IPS-18c (cell line): ENCODE data around the gene ERBIN.
"Not testable (repeated sequence)": the region's sequence is repeated elsewhere in the genome, so short reads cannot be mapped to it uniquely, and the experiment has no call there.

Source experiments
- H3K4me3 ChIP-seq: 2 replicates; pipeline ENCODE4 v1.7.0; 2013; ENCODE audit warnings: low read depth, mild to moderate bottlenecking, low read length, moderate library complexity; ENCODE audit not compliant: insufficient read depth
- H3K9me3 ChIP-seq: one replicate; pipeline ENCODE4 v1.6.1; 2013; ENCODE audit warnings: mild to moderate bottlenecking, low read length, moderate library complexity; ENCODE audit not compliant: control insufficient read depth, insufficient read depth

Gene ERBIN

GRCh38 chr5:65913519-65913918, 12.9 kb upstream of the ERBIN start:
- Histone ChIP-seq H3K9me3 (peaks cover 2% of the 10 kb centered on the region), H3K4me3 (no peak overlapping the region)

DNA sequence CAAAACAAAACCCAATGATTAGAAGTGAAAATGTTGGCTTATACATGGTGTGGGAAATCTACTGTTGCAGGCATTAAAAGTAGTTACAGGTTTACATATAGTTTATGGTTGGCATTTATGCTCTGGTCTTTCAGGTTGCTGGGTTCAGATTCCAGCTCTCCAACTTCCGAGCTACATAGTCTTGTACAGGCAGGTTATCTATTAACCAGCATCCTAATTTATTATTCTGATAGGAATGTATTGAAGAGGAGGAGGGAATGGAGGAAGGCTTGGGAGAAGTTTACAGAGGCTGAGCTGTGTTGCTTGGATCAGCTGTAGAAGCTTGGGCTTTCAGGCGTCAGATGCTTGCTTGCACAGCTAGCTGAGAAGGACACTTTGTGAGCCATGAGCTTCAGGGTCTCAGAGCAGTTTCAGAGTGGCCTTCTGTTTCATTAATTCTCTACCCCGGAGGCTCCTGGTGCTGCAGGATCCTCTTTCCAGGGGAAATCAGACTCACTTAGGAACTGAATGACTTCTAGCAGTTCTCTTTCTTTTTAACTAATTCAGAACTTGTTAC, 11.7 kb upstream of the ERBIN start:
- peaks cover 2% of the 10 kb centered on the region for H3K9me3 ChIP-seq
- no peak overlapping the region for H3K4me3 ChIP-seq

DNA sequence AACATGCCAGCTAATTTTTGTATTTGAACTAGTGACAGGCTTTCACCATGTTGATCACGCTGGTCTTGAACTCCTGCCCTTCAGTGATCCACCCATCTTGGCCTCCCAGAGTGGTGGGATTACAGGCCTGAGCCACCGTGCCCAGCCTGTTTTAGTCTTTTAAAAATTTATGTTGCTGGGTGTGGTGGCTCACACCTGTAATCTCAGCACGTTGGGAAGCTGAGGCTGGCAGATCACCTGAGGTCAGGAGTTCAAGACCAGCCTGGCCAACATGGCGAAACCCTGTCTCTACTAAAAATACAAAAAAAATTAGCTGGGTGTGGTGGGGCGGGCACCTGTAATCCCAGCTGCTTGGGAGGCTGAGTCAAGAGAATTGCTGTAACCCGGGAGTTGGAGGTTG, 10.7 kb upstream of the ERBIN start:
- H3K9me3 ChIP-seq, H3K4me3 ChIP-seq: not testable (repeated sequence)

DNA sequence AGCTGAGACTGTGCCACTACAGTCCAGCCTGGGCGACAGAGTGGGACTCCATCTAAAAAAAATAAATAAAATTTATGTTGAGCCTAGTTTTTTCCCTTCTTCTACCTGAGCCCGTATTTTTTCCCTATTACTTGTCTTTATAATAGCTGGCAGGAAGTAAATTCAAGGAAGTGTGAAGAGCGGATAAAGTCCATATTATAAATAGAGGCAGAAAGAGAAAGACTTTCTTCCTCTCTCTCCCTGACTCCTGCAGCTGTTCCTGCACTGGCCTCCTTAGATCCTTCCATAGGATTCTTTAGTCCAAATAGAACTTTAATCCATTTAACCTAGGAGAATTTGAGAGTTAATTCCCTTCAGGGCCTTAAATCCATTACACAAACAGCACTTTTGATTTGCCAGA, 10.3 kb upstream of the ERBIN start:
- H3K9me3 ChIP-seq: peaks cover 2% of the 10 kb centered on the region

DNA sequence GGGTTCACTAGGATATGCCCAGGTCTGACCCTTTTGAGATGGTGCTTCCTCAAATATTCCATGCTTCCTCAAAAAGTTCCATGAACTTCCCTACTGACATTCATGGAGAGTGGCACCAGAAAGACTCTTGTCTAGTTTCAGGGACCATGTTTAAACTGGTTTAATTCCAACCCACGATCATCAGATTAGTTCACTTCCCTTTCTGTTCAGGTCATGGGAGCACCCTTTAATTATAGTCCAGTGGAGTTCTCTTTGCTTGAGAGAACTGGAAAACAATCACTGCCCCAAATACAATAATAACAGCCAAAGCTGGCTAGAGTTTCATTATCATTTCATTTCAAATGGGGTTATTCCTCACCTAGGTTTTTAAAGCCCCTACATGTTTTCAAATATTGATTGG, 9.7 kb upstream of the ERBIN start:
- Histone ChIP-seq H3K4me3 (no peak overlapping the region), H3K9me3 (peaks cover 2% of the 10 kb centered on the region)

More for the DNA sequence above, 10.3 kb upstream of the ERBIN start:
- H3K4me3 ChIP-seq: no peak overlapping the region

DNA sequence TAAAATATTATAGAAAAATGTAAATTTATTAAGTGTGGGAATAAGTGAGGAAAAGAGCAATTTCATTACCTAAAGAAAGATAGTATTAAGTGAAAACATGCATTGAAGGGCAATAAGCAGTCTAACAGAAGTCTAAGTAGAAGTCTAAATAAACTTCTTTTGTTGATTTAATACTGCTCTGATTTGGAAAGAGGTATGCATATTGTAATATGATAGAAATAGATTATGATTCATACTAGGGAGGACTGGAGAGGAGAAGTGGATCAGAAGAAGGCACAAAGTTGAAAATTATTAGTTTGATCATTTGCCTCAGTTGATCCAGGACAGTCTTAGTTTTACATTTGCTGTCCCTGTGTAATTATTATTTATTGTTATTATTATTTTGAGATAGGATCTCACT, 6.6 kb upstream of the ERBIN start:
- H3K4me3 ChIP-seq: no peak overlapping the region

DNA sequence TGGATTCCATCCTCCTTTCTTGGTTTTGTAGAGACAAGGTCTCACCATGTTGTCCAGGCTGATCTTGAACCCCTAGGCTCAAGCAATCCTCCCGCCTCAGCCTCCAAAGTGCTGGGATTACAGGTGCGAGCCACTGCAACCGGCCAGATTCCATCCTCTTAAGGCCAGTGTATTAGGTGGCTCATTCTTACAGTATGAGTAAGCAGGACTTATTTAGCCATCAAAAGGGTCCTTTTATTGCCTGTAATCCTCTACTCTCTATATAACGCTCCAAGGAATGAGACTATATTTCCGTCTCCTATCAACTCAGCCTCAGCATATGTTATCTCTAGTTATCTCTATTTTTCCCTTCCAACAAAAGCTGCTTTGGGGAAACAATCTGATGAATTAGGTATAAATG, 3.0 kb upstream of the ERBIN start:
- Histone ChIP-seq H3K4me3 (no peak overlapping the region), H3K9me3 (peaks cover 2% of the 10 kb centered on the region)

More for the DNA sequence above, 6.6 kb upstream of the ERBIN start:
- H3K9me3 ChIP-seq: peaks cover 2% of the 10 kb centered on the region

GRCh38 chr5:65924366-65925043, 1.9 kb upstream of the ERBIN start:
- Histone ChIP-seq H3K4me3 (peak overlapping the region; percentile 96), H3K9me3 (peaks cover 2% of the 10 kb centered on the region)

GRCh38 chr5:65925044-65925600, 1.3 kb upstream of the ERBIN start:
- peak overlapping the region; percentile 96 for H3K4me3 ChIP-seq
- peaks cover 2% of the 10 kb centered on the region for H3K9me3 ChIP-seq

- Histone ChIP-seq H3K4me3 (peak overlapping the region; percentile 98), H3K9me3 (peaks cover 2% of the 10 kb centered on the region)
These were observed 637 bp upstream of the ERBIN start for GRCh38 chr5:65925601-65926275.

DNA sequence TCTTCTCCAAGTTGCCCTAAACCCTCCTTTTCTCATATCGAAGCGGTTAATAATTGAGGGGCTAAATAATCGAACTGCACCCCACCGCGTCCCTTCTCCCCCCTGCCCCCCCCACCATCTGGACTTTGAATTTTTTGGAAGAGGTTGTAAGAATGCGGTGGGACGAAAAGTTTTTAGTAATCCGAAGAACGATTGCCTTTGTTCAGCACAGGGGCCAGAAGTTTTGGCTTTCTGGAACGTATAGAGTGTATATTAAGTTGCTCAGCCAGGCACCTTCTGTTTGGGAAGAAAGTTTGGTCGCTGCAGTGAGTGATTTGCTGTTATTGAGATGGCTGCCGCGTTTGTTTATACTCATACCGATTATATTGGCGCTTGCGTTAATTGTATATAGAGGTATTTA, 518 bp downstream of the ERBIN start:
- Histone ChIP-seq H3K9me3 (peaks cover 2% of the 10 kb centered on the region), H3K4me3 (peak overlapping the region; percentile 98)

GRCh38 chr5:65927503-65928321, 1.3 kb downstream of the ERBIN start:
- Histone ChIP-seq H3K9me3 (peaks cover 2% of the 10 kb centered on the region), H3K4me3 (peak overlapping the region; percentile 98)

DNA sequence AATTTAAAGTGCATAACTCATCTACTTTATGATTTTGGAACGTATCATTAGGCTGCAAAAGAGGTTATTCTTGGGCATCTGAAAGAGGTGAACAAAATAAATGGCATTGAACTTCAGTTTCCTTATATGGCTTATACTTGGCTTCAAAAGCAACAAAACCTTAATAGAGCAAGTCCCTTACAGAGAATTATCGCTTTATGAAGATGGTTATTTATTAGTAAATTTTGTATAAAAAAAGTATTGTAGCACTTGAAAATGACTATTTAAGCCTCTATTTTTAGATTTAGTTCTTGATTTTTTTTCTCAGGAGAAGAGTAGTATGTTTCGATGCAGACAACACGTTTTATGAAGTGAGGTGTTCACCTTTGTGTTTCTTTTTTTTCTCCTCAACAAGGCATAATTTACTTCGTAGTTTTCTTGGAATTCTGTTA, 2.0 kb downstream of the ERBIN start:
- H3K9me3 ChIP-seq: peaks cover 2% of the 10 kb centered on the region
- H3K4me3 ChIP-seq: peak overlapping the region; percentile 98

DNA sequence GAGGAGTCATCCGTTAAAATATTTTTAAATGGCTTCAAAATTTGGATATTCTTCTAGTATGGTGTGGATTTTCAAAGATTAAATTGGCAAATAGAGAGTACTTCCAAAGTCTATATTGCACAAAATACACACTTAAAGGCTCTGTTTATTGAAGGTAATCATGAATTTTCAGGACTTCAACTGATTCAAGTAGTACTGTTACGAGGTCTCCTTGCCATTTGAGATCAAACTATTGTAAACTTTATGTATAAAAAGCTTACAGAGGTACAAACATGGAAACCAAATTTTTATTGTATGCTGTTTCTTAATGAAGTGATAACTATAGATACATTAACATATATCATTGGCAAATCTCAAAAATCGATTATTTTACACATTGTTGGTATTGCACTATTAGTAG, 2.5 kb downstream of the ERBIN start:
- H3K9me3 ChIP-seq: peaks cover 2% of the 10 kb centered on the region
- H3K4me3 ChIP-seq: no peak overlapping the region

DNA sequence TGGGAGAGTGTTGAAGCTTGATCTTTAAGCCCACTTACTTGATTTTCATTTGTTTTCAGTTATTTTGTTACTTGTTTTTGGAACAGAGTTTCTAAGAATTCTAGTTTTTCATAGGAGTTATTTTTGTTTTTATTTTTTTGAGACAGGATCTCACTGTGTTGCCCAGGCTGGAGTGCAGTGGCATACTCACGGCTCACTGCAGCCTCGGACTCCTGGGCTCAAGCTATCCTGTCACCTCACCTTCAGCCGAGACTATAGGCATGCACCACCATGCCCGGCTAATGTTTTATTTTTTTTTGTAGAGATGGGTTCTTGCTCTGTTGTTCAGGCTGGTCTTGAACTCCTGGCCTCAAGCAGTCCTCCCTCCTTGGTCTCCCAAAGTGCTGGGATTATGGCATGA, 6.3 kb downstream of the ERBIN start:
- no peak overlapping the region for H3K4me3 ChIP-seq
- no peaks in the 10 kb centered on the region for H3K9me3 ChIP-seq

DNA sequence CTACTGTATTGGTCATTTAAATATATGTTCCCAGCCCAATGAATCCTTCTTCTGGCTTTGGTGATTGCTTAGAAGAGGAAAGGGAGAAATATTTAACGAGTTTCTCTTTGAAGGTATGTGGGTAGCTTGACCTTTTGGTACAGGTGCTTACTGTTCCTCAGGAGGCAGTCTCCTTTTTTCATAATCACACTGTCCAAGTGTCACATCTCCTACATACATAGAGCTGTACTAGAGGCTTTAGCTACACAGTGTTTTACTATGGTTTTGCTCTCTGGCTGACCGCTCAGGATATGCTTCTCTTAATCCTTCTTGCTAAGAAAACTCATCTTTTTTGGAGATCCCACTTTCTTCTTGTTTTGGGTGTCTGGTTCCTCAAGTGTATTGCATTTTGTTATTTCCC, 6.9 kb downstream of the ERBIN start:
- H3K4me3 ChIP-seq: no peak overlapping the region
- H3K9me3 ChIP-seq: no peaks in the 10 kb centered on the region

GRCh38 chr5:65938256-65938655, 11.9 kb downstream of the ERBIN start:
- Histone ChIP-seq H3K4me3 (no peak overlapping the region), H3K9me3 (no peaks in the 10 kb centered on the region)
